ENCODE data around the gene ZNF20.

The ZNF20 gene

GRCh38 chr19:12139885-12140544 is at the start of gene ZNF20:
Gene ZNF20 (minus strand): TSS chr19:12140350. CDS start chr19:12140182, 168 bp downstream.
- peak; percentile 96 for DNase-seq

- peak; percentile 9 for DNase-seq
Observed at GRCh38 chr19:12187625-12188024, 47.5 kb upstream of the ZNF20 start.

- DNase-seq, result no peak
Observed at GRCh38 chr19:12180377-12180776, 40.2 kb upstream of the ZNF20 start.

- DNase-seq, result peak; percentile 13
Observed at GRCh38 chr19:12166626-12167025, 26.5 kb upstream of the ZNF20 start.

- DNase-seq, result peak; percentile 35
Observed at GRCh38 chr19:12163826-12164225, 23.7 kb upstream of the ZNF20 start.

GRCh38 chr19:12162882-12163806 is 23.0 kb upstream of the ZNF20 start, which contains the start of gene ZNF136:
Gene ZNF136 (plus strand): TSS chr19:12163096. CDS start chr19:12163204, 108 bp downstream.
- DNase-seq, result peak; percentile 98

GRCh38 chr19:12162513-12162881 is 22.3 kb upstream of the ZNF20 start:
- no peak for DNase-seq

GRCh38 chr19:12159773-12160414 is 19.7 kb upstream of the ZNF20 start:
- no peak for DNase-seq

- DNase-seq, result peak; percentile 71
Observed at GRCh38 chr19:12156223-12157058, 16.3 kb upstream of the ZNF20 start, which contains the start of gene ZNF625. Gene ZNF625 (minus strand): TSS chr19:12156734. CDS start chr19:12156558, 176 bp downstream.

GRCh38 chr19:12155324-12155860 is 15.2 kb upstream of the ZNF20 start:
- no peak for DNase-seq

GRCh38 chr19:12145348-12145747 is 5.2 kb upstream of the ZNF20 start:
- DNase-seq, result no peak

- no peak for DNase-seq
Observed at GRCh38 chr19:12141405-12141736, 1.2 kb upstream of the ZNF20 start.

GRCh38 chr19:12140545-12141404 is 625 bp upstream of the ZNF20 start:
- DNase-seq, result peak; percentile 82

GRCh38 chr19:12139269-12139668 is 881 bp downstream of the ZNF20 start:
- no peak for DNase-seq

GRCh38 chr19:12137221-12137940 is 2.8 kb downstream of the ZNF20 start:
- peak; percentile 25 for DNase-seq

- DNase-seq, result no peak
Observed at GRCh38 chr19:12133069-12133468, 7.1 kb downstream of the ZNF20 start.

GRCh38 chr19:12126707-12127106 is 13.4 kb downstream of the ZNF20 start:
- DNase-seq, result peak; percentile 19

GRCh38 chr19:12117201-12117970 is 22.8 kb downstream of the ZNF20 start:
- DNase-seq, result no peak

GRCh38 chr19:12113121-12113520 is 27.0 kb downstream of the ZNF20 start:
- no peak for DNase-seq

- no peak for DNase-seq
Observed at GRCh38 chr19:12112701-12113100, 27.4 kb downstream of the ZNF20 start.
